GM19193 (cell line): ENCODE data around the gene CDK14.

Experiments used
- POLR2A ChIP-seq: IDR thresholded peaks from 4 replicates; pipeline ENCODE4 v1.6.1; 2011; ENCODE audit not compliant: insufficient read depth, insufficient read length; ENCODE audit errors: extremely low read depth

CDK14 gene

DNA sequence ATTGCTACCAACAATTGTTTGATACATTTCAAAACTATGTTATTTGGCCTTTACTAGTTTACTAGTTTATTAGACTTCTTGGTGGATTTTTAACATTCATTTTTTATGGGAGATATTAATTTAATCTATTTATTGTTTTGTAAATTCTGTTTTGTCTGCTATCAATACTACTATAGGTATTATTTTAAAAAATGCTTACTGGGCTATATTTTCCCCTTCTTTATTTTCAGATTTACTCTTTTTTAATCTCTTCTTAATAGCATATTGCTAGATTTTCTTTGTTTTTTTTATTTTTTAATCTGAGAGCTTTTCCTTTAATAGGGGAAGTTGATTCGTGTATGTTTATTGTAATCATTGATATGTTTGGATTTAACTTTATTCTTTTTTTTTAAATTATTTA is 147.5 kb downstream of the CDK14 start:
- no peak for TF ChIP-seq POLR2A

DNA sequence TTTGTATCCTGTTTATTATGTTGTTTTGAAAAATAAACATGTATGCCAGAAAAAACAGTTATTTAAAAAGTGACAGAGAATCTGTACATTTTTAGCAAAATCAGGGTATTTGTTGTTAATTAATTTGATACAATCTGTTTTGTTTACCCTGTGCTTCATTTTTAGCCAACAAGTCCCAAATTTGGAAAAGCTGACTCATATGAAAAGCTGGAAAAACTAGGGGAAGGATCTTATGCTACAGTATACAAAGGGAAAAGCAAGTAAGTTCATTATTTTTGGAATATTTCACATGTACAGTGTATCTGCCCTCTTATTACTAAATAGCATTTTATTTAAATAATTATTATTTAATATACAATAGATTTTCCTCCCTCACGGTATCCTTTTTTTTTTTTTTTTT is 151.4 kb downstream of the CDK14 start:
- TF ChIP-seq POLR2A = no peak

DNA sequence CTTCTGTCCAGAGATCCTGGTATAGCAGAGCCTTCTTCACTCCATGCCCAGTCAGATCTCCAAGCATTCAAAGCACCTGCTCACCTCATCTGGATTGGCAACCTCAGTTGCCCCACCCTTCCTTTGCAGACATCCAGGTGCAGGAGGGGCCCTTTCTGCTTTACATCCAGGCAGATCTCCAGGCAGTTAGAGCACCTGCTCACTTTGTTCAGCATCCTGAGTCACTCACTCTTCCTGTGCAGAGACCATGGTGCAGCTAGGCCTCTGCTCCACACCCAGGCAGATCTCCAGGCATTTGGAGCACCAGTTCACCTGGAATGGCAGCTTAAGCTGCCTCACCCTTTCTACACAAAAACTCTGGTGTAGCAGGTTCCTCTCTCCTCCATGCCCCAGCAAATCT is 153.1 kb downstream of the CDK14 start:
- TF ChIP-seq POLR2A = no peak

DNA sequence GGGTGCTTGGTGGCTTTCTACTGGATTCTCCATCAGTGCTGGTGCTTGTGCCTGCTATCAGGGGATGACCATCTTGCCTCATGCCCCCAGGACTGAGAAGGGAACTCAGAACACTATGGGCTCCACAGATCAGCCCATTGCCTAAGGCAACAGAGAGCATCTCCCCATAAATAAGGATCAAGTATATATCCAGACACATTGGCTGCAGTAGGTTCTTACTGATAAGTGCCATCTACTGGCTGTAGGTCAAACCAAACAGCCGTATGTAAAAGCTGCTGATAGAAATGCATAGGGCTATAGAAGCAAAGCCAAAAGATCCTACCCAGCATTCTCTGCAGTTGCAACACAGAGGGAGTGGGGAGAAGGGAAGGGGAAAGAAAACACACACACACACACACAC is 153.7 kb downstream of the CDK14 start:
- TF ChIP-seq POLR2A = no peak

DNA sequence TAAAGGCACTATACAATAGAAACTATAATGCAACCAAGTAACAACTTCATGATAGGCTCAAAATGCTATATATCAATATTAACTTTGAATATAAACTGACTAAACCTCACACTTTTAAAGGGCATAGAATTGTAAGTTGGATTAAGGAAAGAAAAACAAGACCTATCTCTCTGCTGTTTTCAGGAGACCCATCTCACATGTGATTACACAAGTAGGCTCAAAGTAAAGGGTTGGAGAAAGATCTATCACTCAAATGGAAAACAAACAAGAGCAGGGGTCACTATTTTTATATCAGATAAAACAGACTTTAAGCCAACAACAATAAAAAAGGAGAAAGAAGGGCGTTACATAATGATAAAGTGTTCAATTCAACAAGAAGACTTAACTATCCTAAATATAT is 155.5 kb downstream of the CDK14 start:
- no peak for TF ChIP-seq POLR2A

GRCh38 chr7:90752051-90752450 is 155.9 kb downstream of the CDK14 start:
- no peak for TF ChIP-seq POLR2A

GRCh38 chr7:90755041-90755440 is 158.9 kb downstream of the CDK14 start:
- TF ChIP-seq POLR2A = no peak

- TF ChIP-seq POLR2A = no peak
These were observed 160.2 kb downstream of the CDK14 start for GRCh38 chr7:90756366-90756765.

DNA sequence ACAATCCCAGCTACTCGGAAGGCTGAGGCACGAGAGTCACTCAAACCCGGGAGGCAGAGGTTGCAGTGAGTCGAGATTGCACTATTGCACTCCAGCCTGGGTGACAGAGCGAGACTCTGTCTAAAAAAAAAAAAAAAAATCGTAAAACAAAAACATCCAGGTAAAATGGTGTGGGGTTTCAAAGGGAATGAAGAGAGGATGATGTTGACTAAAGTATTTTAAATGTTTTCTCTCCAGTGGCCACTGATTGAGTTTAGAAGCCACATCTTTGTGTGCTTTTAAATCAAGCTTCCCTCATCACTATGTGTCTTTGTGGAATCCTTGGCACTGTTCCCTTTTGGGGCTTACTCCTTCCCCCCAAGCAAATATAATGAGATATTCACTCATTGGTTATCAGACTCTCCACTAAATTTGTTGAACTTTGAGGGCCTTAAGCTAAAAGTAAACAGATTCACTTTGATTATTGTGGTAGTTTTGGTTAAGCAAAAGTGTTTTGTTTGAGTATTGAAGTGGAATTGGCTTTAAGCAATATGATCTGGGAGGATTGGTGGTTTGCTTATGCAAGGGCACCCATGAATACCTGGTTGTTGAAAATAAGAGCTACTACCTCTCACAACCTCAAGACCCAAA is 162.9 kb downstream of the CDK14 start:
- TF ChIP-seq POLR2A = no peak

DNA sequence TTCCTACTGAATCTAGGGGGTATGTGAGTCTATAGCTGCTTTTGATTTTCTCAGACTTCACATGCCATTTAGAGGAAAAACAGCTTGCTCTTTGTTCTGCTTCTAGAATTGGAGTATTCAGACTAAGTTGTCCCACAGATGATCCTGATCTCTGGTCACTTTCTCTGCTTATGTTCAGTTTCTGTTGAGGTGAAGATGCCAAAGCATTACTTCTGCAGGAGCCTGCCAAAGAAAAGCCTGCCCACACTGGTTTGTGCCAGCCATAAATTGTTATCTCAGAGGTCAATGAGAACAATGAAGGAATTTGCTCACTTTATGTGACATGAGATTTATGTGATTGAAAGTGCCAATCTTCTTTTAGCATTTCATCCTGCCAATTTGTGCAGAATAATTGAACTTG is 163.6 kb downstream of the CDK14 start:
- TF ChIP-seq POLR2A = no peak

DNA sequence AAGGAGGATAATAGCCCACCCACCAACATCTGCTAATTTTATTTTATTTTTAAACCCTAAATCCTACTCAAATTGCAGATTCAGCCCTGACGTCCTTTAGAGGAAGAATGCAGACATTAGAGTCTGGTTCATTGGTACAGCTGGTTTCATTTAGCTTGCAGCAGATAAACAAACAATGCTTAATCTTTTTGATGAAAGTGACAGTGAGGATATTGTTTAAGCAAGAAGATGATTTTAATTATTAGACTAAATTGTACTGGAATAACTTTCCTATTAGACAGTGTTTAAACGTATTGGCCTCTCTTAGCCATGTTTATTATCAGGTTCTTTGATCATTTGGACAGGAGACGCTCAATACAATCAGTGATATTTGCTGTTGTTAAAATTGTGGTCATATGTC is 164.8 kb downstream of the CDK14 start:
- no peak for TF ChIP-seq POLR2A

DNA sequence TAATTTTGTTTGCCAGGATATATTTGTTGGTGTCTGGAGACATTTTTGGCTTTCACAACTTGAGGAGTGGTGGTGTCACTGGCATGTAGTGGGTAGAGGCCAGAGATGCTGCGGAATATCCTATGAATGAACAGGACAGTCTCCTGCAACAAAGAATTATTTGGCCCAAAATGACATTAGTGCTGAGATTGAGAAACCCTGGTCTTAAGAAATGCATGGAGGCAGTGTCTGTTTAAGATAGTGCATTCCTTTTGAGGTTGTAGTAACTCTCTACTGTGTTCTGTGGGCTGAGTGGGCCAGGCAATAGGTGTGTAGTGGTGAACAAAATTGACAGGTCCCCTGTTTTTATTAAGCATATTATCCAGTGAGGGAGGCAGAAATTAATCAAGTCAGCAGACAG is 165.5 kb downstream of the CDK14 start:
- no peak for TF ChIP-seq POLR2A

DNA sequence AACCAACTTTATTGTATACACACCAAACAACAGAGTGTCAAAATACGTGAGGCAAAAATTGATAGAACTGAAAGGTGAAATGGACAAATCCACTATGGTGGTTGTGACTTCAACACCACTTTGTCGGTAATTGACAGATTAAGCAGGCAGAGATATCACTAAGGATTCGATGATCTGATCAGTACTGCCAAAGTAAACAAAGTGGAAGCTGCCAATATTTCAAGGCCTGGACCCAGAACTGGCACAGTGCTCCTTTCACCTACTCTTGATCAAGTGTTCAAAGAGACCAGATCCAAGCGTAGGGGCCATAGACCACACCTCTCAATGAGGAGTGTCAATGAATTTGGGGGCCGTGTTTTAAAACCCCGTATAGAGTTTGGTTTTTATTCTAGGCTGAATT is 167.0 kb downstream of the CDK14 start:
- TF ChIP-seq POLR2A = no peak

GRCh38 chr7:90764848-90765570 is 168.9 kb downstream of the CDK14 start:
- TF ChIP-seq POLR2A = no peak

GRCh38 chr7:90766814-90767564 is 170.9 kb downstream of the CDK14 start:
- no peak for TF ChIP-seq POLR2A

- no peak for TF ChIP-seq POLR2A
These were observed 172.2 kb downstream of the CDK14 start for GRCh38 chr7:90768301-90768700.

DNA sequence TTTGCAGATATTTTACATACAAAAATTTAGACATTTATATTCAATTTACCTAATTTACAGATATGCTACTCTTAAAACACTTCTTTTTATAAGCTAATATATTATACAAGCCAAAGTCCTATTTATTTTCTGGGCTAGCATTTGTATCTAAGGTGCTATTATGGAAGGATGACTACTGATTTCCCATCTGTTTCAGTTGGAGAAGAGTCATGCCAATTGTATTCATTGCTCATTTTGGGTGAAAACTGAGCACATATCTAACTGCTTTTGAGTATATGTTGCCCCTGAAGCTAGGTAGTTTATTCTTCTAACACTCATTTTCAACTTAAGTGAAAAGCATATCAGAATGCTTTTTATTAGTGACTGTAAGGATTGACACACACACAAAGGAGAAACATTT is 172.9 kb downstream of the CDK14 start:
- no peak for TF ChIP-seq POLR2A

GRCh38 chr7:90771281-90771680 is 175.2 kb downstream of the CDK14 start:
- no peak for TF ChIP-seq POLR2A
